GM12875 (cell line): ENCODE results near the gene CITED2.

Experiments
- H3K4me3 ChIP-seq: one replicate; pipeline ENCODE4 v1.5.1; 2011; ENCODE audit warnings: low read depth, low read length, control low read depth
- CTCF ChIP-seq: IDR thresholded peaks from 2 replicates; pipeline ENCODE4 v1.5.1; 2011; ENCODE audit warnings: low read depth, mild to moderate bottlenecking, control low read depth, inconsistent platforms, low read length, moderate library complexity, borderline replicate concordance; ENCODE audit not compliant: insufficient read depth

Gene CITED2

GRCh38 chr6:139344186-139344963 lies 30.1 kb downstream of the CITED2 start:
- H3K4me3 ChIP-seq, result no peak overlapping the region
- no peak for TF ChIP-seq CTCF

GRCh38 chr6:139343052-139343750 lies 31.2 kb downstream of the CITED2 start:
- no peak for TF ChIP-seq CTCF

GRCh38 chr6:139341060-139341459 lies 33.4 kb downstream of the CITED2 start:
- TF ChIP-seq CTCF, result no peak
- H3K4me3 ChIP-seq, result no peak overlapping the region

More at GRCh38 chr6:139343052-139343750, 31.2 kb downstream of the CITED2 start:
- no peak overlapping the region for H3K4me3 ChIP-seq

GRCh38 chr6:139338795-139339194 lies 35.7 kb downstream of the CITED2 start:
- no peak overlapping the region for H3K4me3 ChIP-seq
- no peak for TF ChIP-seq CTCF

GRCh38 chr6:139337830-139338229 lies 36.6 kb downstream of the CITED2 start:
- H3K4me3 ChIP-seq, result no peak overlapping the region
- TF ChIP-seq CTCF, result no peak

GRCh38 chr6:139337001-139337400 lies 37.4 kb downstream of the CITED2 start:
- H3K4me3 ChIP-seq, result no peak overlapping the region
- TF ChIP-seq CTCF, result no peak

- H3K4me3 ChIP-seq, result no peak overlapping the region
- no peak for TF ChIP-seq CTCF
These were observed 38.0 kb downstream of the CITED2 start for GRCh38 chr6:139336488-139336887.
